Measurements from ENCODE around the gene ZDHHC24. TPM values are rescaled to one million over a fixed set of nuclear protein-coding genes. Genes with fewer than 3 reads are reported as not detected.

Gene ZDHHC24
- total RNA-seq, 1 donor from 2014 or later = 5.8 TPM

- DNase-seq (ENCODE audit: low spot score) = no peak
- intact Hi-C loops (cut with DNase I) = no loop called here
Observed at GRCh38 chr11:66523611-66524010, 22.2 kb downstream of the ZDHHC24 start.

DNA sequence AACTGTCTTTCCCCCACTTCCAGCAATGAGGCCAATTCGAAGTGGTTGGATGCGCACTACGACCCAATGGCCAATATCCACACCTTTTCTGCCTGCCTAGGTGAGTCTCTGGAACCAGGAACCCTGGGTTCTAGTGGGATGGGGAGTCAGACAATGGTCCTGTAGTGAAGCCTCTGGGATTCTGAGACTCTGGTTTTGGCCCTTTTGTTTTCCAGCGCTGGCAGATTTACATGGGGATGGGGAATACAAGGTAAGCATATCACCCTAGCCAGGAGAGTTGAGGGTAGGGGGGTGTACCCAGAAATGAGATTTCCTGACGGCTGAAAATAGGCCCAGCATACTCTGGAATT, 34.9 kb downstream of the ZDHHC24 start:
- intact Hi-C loops (cut with DNase I) = loop anchor here (2.0 kb wide), 1 partner anchor 30 kb away; the partner anchor contains the start of gene DPP3
- no peak for DNase-seq (ENCODE audit: low spot score)

DNA sequence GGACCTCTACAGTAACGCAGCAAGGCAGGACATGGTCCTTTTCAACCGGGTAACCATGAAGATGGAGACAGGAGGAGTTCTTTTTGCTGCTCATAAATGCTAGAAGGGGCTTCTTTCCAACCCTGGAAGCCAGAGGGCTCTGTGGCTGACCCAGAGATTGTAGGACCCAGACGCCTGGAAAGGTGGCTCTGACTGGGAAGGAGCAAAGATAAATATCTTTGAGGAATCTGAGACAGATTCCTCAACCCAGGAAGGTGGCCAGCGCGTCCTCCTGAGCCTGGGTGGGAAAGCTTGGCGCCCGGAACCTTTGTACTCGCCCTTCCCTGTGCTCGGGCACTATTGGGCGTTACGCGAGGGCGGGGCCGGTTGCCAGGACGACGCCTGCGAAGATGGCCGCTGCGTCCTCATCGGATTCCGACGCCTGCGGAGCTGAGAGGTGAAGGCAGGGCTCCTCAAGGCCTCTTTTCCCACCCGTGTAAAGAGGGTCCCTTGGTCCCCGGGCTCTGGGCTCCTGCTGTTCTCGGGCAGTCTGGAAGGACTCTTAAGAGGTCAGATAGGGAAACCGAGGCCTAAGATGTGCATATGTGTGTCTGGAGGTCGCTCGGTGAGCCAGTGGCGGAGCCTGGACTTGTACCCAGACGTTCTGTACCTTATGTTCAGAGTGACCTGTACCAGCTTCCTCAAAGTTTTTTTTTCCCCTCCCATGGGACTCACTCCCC, 35.4 kb downstream of the ZDHHC24 start, which contains the start of gene BBS1:
Gene BBS1 (plus strand): TSS at position 365 of the 719 bp plus-strand sequence. CDS start 25 bp downstream, at position 390.
- intact Hi-C loops (cut with DNase I) = loop anchor here (2.0 kb wide), 1 partner anchor 30 kb away; the partner anchor contains the start of gene DPP3
- DNase-seq (ENCODE audit: low spot score) = peak; percentile 92

DNA sequence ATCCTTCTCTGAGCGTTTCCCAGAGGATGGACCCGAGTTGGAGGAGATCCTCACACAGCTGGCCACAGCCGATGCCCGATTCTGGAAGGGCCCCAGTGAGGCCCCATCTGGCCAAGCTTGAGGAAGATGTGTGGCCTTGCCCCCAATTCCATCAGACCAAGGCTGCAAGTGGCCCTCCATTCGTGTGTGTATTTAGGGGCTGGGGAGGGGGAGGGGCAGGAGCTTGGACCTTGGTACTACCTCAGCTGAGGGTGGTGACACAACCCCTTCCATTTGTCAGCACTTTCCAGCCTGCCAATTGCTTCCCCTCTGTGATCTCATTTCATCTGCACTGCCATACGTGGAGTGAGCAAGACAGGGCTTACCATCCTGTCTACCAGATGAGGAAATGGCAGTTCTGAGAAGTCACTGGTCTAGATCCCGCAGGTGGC, 36.7 kb downstream of the ZDHHC24 start:
- no peak for DNase-seq (ENCODE audit: low spot score)
- intact Hi-C loops (cut with DNase I) = no loop called here

- intact Hi-C loops (cut with DNase I) = no loop called here
- DNase-seq (ENCODE audit: low spot score) = no peak
Observed at GRCh38 chr11:66505276-66505816, 40.5 kb downstream of the ZDHHC24 start.

DNA sequence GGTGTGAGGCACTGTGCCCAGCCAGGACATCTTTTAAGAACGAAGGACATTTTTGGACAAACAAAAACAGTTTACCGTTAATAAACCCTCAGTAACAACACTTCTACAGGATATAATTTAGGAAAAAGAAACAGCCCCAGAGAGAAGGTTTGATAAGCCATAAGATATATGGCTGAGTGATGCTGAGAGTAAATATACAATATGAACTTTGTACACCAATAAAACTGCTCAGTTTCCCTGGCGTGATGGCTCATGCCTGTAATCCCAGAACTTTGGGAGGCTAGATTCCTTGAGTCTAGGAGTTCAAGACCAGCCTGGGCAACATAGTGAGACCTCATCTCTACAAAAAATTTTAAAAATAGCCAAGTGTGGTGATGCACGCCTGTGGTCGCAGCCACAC, 47.3 kb downstream of the ZDHHC24 start:
- no peak for DNase-seq (ENCODE audit: low spot score)
- intact Hi-C loops (cut with DNase I) = no loop called here

GRCh38 chr11:66497206-66497605, 48.6 kb downstream of the ZDHHC24 start:
- intact Hi-C loops (cut with DNase I) = no loop called here
- DNase-seq (ENCODE audit: low spot score) = no peak

- DNase-seq (ENCODE audit: low spot score) = no peak
- intact Hi-C loops (cut with DNase I) = no loop called here
Observed at GRCh38 chr11:66495401-66495854, 50.4 kb downstream of the ZDHHC24 start.

- no peak for DNase-seq (ENCODE audit: low spot score)
- intact Hi-C loops (cut with DNase I) = no loop called here
Observed at GRCh38 chr11:66494935-66495334, 50.9 kb downstream of the ZDHHC24 start.

DNA sequence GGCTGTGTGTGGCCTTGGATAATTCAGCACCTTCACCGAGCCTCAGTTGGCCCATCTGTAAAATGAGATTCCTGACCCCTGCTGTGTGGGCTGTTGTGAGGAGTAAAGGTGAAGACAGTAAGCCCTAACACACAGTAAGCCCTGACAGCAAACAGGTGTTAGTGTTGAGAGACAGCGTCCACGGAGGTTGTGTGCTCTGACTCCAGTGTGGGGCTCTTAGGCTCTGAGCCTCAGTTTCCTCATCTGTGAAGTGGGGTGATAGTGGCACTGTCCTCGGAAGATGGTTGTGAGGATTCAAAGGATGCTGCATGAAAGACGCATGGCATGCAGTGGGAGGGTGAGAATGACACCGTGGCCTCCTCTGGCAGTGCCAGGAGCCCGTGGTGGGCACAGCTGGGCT, 51.4 kb downstream of the ZDHHC24 start:
- intact Hi-C loops (cut with DNase I) = no loop called here
- DNase-seq (ENCODE audit: low spot score) = no peak

DNA sequence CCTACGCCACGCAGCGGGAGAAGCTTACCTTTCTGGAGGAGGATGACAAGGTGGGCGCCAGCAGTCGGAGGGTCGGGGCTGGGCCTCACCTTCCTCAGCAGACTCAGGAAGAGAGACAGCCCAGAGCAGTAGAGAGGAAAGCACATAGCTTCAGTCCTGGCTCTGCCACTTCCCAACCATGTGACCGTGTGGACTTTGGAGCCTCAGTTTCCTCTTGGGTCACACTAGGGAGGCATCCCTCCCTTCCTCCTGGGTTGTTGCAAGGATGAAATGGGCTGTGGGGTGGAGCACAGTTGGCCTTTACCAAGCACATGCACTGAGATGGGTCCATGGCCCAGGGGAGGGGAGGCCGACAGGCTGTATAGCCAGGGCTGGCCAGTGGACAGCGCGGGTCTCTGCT, 52.7 kb downstream of the ZDHHC24 start:
- intact Hi-C loops (cut with DNase I) = no loop called here
- DNase-seq (ENCODE audit: low spot score) = no peak

DNA sequence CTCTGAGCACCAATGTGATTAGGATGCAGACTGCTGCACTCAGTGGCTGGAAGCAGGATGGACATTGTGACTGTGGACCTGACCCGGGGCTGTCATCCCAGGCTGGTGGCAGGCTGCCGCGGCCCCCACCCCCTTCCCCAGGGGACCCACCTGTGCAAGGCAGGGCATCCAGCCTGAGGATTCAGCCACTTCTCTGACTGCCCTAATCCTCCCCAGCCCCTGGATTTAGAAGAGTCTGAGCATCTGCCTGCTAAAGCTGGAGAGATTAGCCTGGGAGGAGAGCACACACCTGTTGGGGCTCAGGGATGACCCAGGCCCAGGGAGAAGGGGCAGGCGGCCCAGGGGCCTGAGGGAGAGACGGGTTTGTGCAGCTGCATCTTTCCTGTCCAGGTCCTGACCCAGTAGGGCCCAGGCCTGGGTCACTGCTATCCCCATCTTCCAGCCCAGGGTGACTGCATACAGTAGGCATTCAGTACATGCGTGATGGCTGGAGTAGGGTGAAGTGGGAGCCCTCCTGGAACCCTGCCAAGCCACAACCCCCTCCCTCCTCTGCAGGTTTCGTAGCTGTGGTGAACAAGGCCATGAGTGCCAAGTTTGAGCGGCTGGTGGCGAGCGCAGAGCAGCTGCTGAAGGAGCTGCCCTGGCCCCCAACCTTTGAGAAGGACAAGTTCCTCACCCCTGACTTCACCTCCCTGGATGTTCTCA, 53.5 kb downstream of the ZDHHC24 start:
- intact Hi-C loops (cut with DNase I) = no loop called here
- DNase-seq (ENCODE audit: low spot score) = no peak

DNA sequence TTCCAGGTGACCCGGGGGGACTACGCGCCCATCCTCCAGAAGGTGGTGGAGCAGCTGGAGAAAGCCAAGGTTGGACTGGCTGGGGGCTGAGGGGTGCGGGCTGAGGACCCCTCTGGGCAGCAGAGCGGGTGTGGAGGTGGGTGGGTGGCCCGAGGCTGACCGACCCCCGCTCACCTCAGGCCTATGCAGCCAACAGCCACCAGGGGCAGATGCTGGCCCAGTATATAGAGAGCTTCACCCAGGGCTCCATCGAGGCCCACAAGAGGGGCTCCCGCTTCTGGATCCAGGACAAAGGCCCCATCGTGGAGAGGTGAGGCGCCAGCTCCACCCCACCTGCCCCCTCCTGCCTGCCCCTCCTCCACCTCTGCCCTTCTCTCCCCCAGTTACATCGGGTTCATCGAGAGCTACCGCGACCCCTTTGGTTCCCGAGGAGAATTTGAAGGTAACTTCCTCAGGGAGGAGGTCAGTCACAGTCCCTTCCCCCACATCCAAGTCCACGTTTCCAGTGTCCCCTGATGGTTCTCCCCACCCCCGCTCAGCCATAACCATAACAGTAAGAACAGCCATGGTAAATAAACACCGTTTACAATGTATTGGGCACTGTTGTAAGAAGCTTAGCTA, 54.4 kb downstream of the ZDHHC24 start:
- intact Hi-C loops (cut with DNase I) = no loop called here
- no peak for DNase-seq (ENCODE audit: low spot score)

GRCh38 chr11:66489636-66490035, 56.2 kb downstream of the ZDHHC24 start:
- DNase-seq (ENCODE audit: low spot score) = no peak

GRCh38 chr11:66488957-66489356, 56.9 kb downstream of the ZDHHC24 start:
- no peak for DNase-seq (ENCODE audit: low spot score)
- intact Hi-C loops (cut with DNase I) = no loop called here

More at GRCh38 chr11:66489636-66490035, 56.2 kb downstream of the ZDHHC24 start:
- intact Hi-C loops (cut with DNase I) = no loop called here

GRCh38 chr11:66484806-66485380, 61.0 kb downstream of the ZDHHC24 start:
- no peak for DNase-seq (ENCODE audit: low spot score)
- intact Hi-C loops (cut with DNase I) = no loop called here

- intact Hi-C loops (cut with DNase I) = loop anchor here (2.0 kb wide), 1 partner anchor 30 kb away; the partner anchor contains the start of gene BBS1
- DNase-seq (ENCODE audit: low spot score) = peak; percentile 98
Observed at GRCh38 chr11:66480117-66480938, 65.5 kb downstream of the ZDHHC24 start, which contains the start of gene DPP3. Gene DPP3, plus strand, starts transcription at chr11:66480434. Its CDS starts 1,767 bp downstream, at chr11:66482201.

DNA sequence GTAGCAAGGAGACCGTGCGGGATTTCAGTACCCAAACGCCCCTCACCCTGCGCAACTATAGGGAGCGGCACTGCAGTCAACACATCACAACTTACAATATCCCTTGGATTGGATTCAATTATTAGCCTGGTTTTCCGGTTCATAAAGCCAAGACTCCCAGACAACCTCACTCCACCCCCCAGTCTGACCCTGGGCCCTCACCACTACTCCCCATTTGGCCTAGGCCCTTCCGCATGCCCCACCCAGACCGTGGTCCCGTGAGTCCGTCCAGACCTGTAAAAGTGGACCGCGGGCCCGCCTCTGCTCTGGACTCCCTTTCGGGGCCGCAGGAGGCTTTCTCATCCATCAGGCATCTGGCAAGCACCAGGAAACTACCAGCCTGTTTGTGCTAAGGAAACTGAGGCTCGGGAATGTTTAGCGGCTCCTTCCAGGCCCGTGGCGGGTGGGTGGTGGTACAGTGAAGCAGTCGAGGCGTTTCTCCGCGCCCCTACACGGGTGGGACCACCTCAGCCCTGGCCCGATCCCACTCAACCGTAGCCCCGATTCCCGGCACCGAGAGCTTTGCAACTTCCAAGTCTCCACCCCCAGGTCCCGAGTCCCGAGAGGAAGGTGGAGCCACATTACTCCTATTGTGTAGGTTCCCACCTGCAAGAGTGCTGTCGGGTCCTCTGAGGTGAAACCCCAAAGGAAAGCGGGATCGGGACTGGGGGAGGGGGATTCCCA, 66.3 kb downstream of the ZDHHC24 start:
- DNase-seq (ENCODE audit: low spot score) = no peak
- intact Hi-C loops (cut with DNase I) = loop anchor here (2.0 kb wide), 1 partner anchor 31 kb away; the partner anchor contains the start of gene BBS1

Measured in cardiac septum (tissue), 1 donor.